Measurements from ENCODE around the gene GIGYF2. TPM values are rescaled to one million over a fixed set of nuclear protein-coding genes. Genes with fewer than 3 reads are reported as not detected.

GIGYF2 gene
- total and polyA plus RNA-seq, 2 of the 13 experiments (the other 11 are each of a cell fraction or from before 2014, with no cell fraction given), result 44.9 to 73.5 TPM

GRCh38 chr2:232860593-232861241 lies 163.6 kb downstream of the GIGYF2 start (continued):
- no peak for TF ChIP-seq FOXK1 (CRISPR knock-in tag; IDR thresholded peaks at IDR 0.05; ENCODE audit: borderline replicate concordance, low read depth)
- no peak for TF ChIP-seq LBX2 (CRISPR knock-in tag; IDR thresholded peaks at IDR 0.05; ENCODE audit: borderline replicate concordance)
- TF ChIP-seq ZKSCAN1 (IDR thresholded peaks at IDR 0.05; ENCODE audit: low read length), result no peak
- no peak for TF ChIP-seq ZNF75D (CRISPR knock-in tag; IDR thresholded peaks at IDR 0.05; ENCODE audit: borderline replicate concordance)
- no peak for TF ChIP-seq HES4 (CRISPR knock-in tag; IDR thresholded peaks at IDR 0.05; ENCODE audit: borderline replicate concordance)
- no peak; the same call in 1 of the 2 replicates for TF ChIP-seq HOMEZ (CRISPR knock-in tag; IDR thresholded peaks at IDR 0.05; ENCODE audit: low read depth)
- no peak; the same call in 1 of the 2 replicates for TF ChIP-seq MXD4 (CRISPR knock-in tag; IDR thresholded peaks at IDR 0.05)
- TF ChIP-seq ZBTB4 (CRISPR knock-in tag; IDR thresholded peaks at IDR 0.05; ENCODE audit: borderline replicate concordance), result no peak
- TF ChIP-seq NAIF1 (CRISPR knock-in tag; IDR thresholded peaks at IDR 0.05; ENCODE audit: borderline replicate concordance), result peak; percentile 85; the same call in 1 of the 2 replicates
- no peak for TF ChIP-seq KLF6 (CRISPR knock-in tag; IDR thresholded peaks at IDR 0.05)
- no peak for TF ChIP-seq SMC3 (IDR thresholded peaks at IDR 0.05; ENCODE audit: low read length)
- TF ChIP-seq ATM (IDR thresholded peaks at IDR 0.05; ENCODE audit: borderline replicate concordance), result no peak
- TF ChIP-seq THRA (CRISPR knock-in tag; IDR thresholded peaks at IDR 0.05; ENCODE audit: borderline replicate concordance), result 0 out of 2 replicates have a peak, but pooled peaks have one; percentile 38
- TF ChIP-seq JUNB (CRISPR knock-in tag; IDR thresholded peaks at IDR 0.05; ENCODE audit: borderline replicate concordance), result no peak
- TF ChIP-seq TFE3 (CRISPR knock-in tag; IDR thresholded peaks at IDR 0.05), result 0 out of 2 replicates have a peak, but pooled peaks have one; percentile 13
- peak; percentile 84 for TF ChIP-seq NFATC3 (CRISPR knock-in tag; IDR thresholded peaks at IDR 0.05)
- TF ChIP-seq FOXJ3 (CRISPR knock-in tag; IDR thresholded peaks at IDR 0.05; ENCODE audit: borderline replicate concordance), result peak; percentile 55; the same call in 1 of the 2 replicates
- no peak for TF ChIP-seq PRPF4 (IDR thresholded peaks at IDR 0.05; ENCODE audit: low read depth, low read length, poor library complexity, severe bottlenecking)
- no peak for TF ChIP-seq FOXP1 (IDR thresholded peaks at IDR 0.05)
- 0 out of 2 replicates have a peak, but pooled peaks have one; percentile 7 for TF ChIP-seq FOXP1 (CRISPR knock-in tag; IDR thresholded peaks at IDR 0.05)
